Tibial nerve (tissue), 4 donors: ENCODE data around the gene CGNL1. TPM values are rescaled to one million over a fixed set of nuclear protein-coding genes. Genes with fewer than 3 reads are reported as not detected.
A peak's percentile ranks its signal among the peaks of the same experiment; 100 is the strongest.

Source experiments
- DNase-seq, 2 donors: peaks; one replicate each; pipeline ENCODE4 v3.0.0-alpha.2; 2019; ENCODE audit warnings: low spot score in 2 of 2
- H3K27ac ChIP-seq, 4 donors: fragments of 200-600 bp; sonication (generic) in 3 of 4; one replicate each; pipeline ENCODE4 v1.5.1; 2017 to 2019; ENCODE audit warnings: mild to moderate bottlenecking in 1 of 4
- H3K27me3 ChIP-seq, 2 donors: fragments of 200-600 bp; sonication (generic) in 1 of 2; one replicate each; pipeline versions ENCODE4 v1.5.1 to v1.6.0; 2017 to 2019
- H3K36me3 ChIP-seq, 3 donors: fragments of 200-600 bp; sonication (generic); one replicate each; pipeline ENCODE4 v1.5.1; 2018 to 2019
- H3K4me1 ChIP-seq, 4 donors: fragments of 200-600 bp; sonication (generic) in 3 of 4; one replicate each; pipeline ENCODE4 v1.5.1; 2017 to 2019
- H3K4me3 ChIP-seq, 4 donors: fragments of 200-600 bp; sonication (generic) in 3 of 4; one replicate each; pipeline ENCODE4 v1.5.1; 2017 to 2019; ENCODE audit warnings: mild to moderate bottlenecking in 1 of 4, moderate library complexity in 1 of 4
- H3K9me3 ChIP-seq, 4 donors: fragments of 200-600 bp; sonication (generic) in 3 of 4; one replicate each; pipeline ENCODE4 v1.5.1; 2017 to 2019
- CTCF ChIP-seq, 5 experiments: fragments of 200-600 bp in 3 of 5; fragments of 450-650 bp in 2 of 5; sonication (generic) in 3 of 5; IDR thresholded peaks; one replicate each; pipeline ENCODE4 v1.5.1; 2016 to 2019; ENCODE audit warnings: antibody characterized with exemption in 5 of 5, mild to moderate bottlenecking in 3 of 5, moderate library complexity in 2 of 5
- EP300 ChIP-seq, 2 donors: sonication (generic); formaldehyde crosslinking; IDR thresholded peaks; one replicate each; pipeline ENCODE4 v1.6.1; 2017; ENCODE audit warnings: antibody characterized with exemption in 2 of 2, mild to moderate bottlenecking in 1 of 2
- POLR2A ChIP-seq, 2 donors: fragments of 450-650 bp; IDR thresholded peaks; one replicate each; pipeline ENCODE4 v1.6.1; 2017; ENCODE audit warnings: antibody characterized with exemption in 2 of 2, mild to moderate bottlenecking in 2 of 2, moderate library complexity in 2 of 2
- WGBS, 2 donors: methylation state at CpG; one replicate each; pipeline ENCODE4 v1.1.5; 2018; 5-methylcytosine and 5-hydroxymethylcytosine counted together
- total RNA-seq, 4 donors: library from RNA; depleted of rRNA; stranded (reverse); fragments of >200 nt; gene quantifications; one replicate each; pipeline ENCODE4 v1.1.0, GENCODE V29; 2016

The CGNL1 gene
- total RNA-seq, 4 donors from 2014 or later: 15.9 to 36.7 (median 29.2) TPM

DNA sequence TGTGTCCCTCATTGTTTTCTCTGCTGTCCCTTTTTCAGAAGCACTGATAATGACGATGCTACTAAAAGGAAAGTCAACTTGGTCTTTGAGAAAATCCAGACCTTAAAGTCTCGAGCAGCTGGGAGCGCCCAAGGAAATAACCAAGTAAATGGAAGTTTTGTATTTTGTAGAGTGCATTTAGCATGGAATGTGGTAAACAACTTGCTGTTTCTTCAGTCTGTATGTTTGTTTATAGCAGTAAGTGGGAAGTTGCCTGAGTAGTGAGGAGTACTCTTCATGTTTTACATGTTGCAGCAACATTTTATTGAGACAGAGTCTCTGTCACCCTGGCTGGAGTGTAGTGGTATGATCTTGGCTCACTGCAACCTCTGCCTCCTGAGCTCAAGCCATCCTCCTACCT, 66.0 kb downstream of the CGNL1 start:
- H3K36me3 ChIP-seq: no peaks in the 10 kb centered on the region
- no peak overlapping the region for H3K27ac ChIP-seq
- H3K4me1 ChIP-seq: peaks cover 0 to 18% (median 0%) of the 10 kb centered on the region in 4 donors
- no peaks in the 10 kb centered on the region for H3K27me3 ChIP-seq
- DNase-seq: no peak
- TF ChIP-seq CTCF (IDR thresholded peaks at IDR 0.05) (no peak), EP300 (IDR thresholded peaks at IDR 0.05) (no peak), POLR2A (IDR thresholded peaks at IDR 0.05) (no peak)
- WGBS, 2 donors: 74 to 75% methylated on average over 3 of the region's 3 CpGs
- no peak overlapping the region for H3K4me3 ChIP-seq
- H3K9me3 ChIP-seq: no peaks in the 10 kb centered on the region

DNA sequence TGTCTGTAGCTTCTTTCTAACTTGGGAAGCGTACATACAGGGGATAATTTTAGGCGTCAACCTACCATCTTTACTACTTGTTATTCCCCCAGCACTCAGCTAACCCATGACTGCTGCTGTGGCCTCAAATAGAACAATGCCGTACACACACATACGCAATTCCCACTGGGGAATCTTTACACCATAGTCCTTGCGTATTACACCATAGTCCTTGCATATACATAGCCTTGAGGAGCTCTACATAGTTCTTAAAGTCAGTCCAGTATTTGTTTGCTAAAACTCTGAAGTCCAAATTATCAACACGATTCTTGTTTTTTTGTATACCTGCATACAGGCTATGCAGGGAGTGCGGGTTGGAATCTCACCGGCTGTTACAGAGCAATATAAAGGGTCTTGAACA, 67.2 kb downstream of the CGNL1 start:
- 93 to 96% methylated on average over 8 of the region's 8 CpGs for WGBS, 2 donors
- DNase-seq: no peak
- TF ChIP-seq CTCF (IDR thresholded peaks at IDR 0.05) (no peak), EP300 (IDR thresholded peaks at IDR 0.05) (no peak), POLR2A (IDR thresholded peaks at IDR 0.05) (no peak)
- Histone ChIP-seq H3K27ac (no peak overlapping the region), H3K9me3 (no peaks in the 10 kb centered on the region), H3K4me3 (no peak overlapping the region), H3K27me3 (no peaks in the 10 kb centered on the region), H3K36me3 (no peaks in the 10 kb centered on the region), H3K4me1 (peaks cover 0 to 18% (median 0%) of the 10 kb centered on the region in 4 donors)

GRCh38 chr15:57444877-57445513, 68.7 kb downstream of the CGNL1 start:
- Histone ChIP-seq H3K4me3 (no peak overlapping the region), H3K9me3 (no peaks in the 10 kb centered on the region), H3K27ac (peak overlapping the region in 1 of 4 donors; percentile 47), H3K4me1 (peaks cover 0 to 13% (median 0%) of the 10 kb centered on the region in 4 donors), H3K27me3 (no peaks in the 10 kb centered on the region), H3K36me3 (no peaks in the 10 kb centered on the region)
- WGBS, 2 donors: 62 to 73% methylated on average over 5 of the region's 5 CpGs
- no peak for DNase-seq
- TF ChIP-seq CTCF (IDR thresholded peaks at IDR 0.05) (no peak), EP300 (IDR thresholded peaks at IDR 0.05) (no peak), POLR2A (IDR thresholded peaks at IDR 0.05) (no peak)

DNA sequence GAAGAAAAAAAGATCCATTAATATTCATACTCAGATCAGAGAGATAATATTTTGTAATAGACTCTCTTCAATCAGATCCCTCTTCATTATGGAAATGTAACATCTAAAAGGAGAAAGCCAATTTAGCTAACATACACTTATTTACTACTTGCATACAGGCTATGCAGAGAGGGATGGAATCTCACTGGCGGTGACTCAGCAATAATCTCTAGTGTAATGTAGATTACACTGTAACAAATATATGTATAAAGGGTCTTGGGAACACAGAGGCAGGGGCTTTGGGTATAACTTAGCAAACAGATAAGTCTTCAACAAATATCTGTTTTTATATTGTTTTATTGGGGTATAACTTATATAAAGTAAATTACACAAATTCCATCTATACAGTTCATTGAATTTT, 69.6 kb downstream of the CGNL1 start:
- Histone ChIP-seq H3K27ac (no peak overlapping the region), H3K36me3 (no peaks in the 10 kb centered on the region), H3K4me3 (no peak overlapping the region), H3K4me1 (peaks cover 0 to 13% (median 0%) of the 10 kb centered on the region in 4 donors), H3K9me3 (no peaks in the 10 kb centered on the region), H3K27me3 (no peaks in the 10 kb centered on the region)
- TF ChIP-seq CTCF (IDR thresholded peaks at IDR 0.05): no peak
- TF ChIP-seq EP300 (IDR thresholded peaks at IDR 0.05): no peak
- TF ChIP-seq POLR2A (IDR thresholded peaks at IDR 0.05): no peak
- WGBS, 2 donors: 90 to 98% methylated on average over 1 of the region's 1 CpG
- no peak for DNase-seq

DNA sequence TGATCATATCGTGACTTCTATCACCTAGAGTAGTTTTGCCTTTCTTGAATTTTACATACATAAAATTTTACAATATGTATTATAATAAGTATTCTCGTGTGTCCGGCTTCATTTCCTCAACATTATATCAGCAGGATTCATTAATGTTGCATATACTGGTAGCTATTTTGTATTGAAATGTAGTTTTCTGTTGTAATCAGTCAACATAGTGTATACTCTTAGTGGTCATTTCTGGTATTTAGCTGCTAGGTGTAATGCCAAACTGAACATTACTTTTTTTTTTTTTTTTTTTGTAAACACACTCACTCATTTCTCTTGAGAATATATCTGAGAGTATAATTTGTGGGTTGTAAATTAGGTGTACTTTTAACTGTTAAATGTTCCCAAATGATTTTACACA, 70.1 kb downstream of the CGNL1 start:
- DNase-seq: no peak
- peaks cover 0 to 8% (median 0%) of the 10 kb centered on the region in 4 donors for H3K4me1 ChIP-seq
- no peak for TF ChIP-seq EP300 (IDR thresholded peaks at IDR 0.05)
- no peaks in the 10 kb centered on the region for H3K36me3 ChIP-seq
- H3K9me3 ChIP-seq: no peaks in the 10 kb centered on the region
- WGBS, 2 donors: 89% methylated on average over 3 of the region's 3 CpGs
- no peak overlapping the region for H3K4me3 ChIP-seq
- no peaks in the 10 kb centered on the region for H3K27me3 ChIP-seq
- no peak overlapping the region for H3K27ac ChIP-seq
